ENCODE measurements around the gene ATAD1.
"Not testable (repeated sequence)": the region's sequence is repeated elsewhere in the genome, so short reads cannot be mapped to it uniquely, and the experiment has no call there.

The ATAD1 gene

GRCh38 chr10:87817609-87818504 is at the start of gene ATAD1:
ATAD1 (minus strand) TSS chr10:87818226; CDS start chr10:87814599, 3,627 bp downstream.
- FAIRE-seq, result peak; percentile 99
- peak; percentile 75 for DNase-seq (ENCODE audit: extremely low spot score, insufficient read length, low read depth)

- no peak for FAIRE-seq
Observed at GRCh38 chr10:87867453-87867852, 49.4 kb upstream of the ATAD1 start.

GRCh38 chr10:87866412-87866974 is 48.5 kb upstream of the ATAD1 start:
- FAIRE-seq, result no peak

More at GRCh38 chr10:87867453-87867852, 49.4 kb upstream of the ATAD1 start:
- no peak for DNase-seq (ENCODE audit: extremely low spot score, insufficient read length, low read depth)

DNA sequence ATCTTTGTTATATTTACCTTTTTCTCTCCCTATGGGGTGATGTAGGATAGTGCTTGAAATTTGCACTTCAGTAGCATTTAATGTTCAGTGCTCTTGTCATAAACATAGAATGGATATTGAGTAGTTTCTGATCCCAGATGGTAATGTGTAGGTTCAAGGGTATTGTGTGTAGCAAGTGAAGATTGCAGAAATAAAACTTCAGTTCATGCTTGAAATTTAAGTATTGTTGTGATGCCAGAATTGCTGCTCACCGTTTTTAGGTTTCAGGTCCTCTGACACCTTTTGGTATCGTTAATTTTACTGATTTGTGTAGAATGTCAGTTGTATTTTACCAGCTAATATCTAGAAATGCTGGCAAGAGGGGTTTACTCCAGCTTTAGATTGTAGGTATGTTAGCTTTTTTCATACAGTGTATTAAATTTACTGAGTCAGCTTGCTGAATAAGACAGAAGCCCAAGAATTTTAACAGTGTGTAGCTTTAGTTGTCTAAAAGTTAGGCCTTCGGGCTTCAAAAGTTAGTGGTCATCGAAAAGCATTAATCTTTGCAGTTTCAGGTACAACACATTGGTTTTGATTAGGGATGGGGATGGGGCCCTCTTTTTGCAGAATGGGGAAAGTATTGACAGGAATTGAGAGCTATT is 47.3 kb upstream of the ATAD1 start:
- FAIRE-seq (peak; percentile 26), DNase-seq (ENCODE audit: extremely low spot score, insufficient read length, low read depth) (no peak)

More at GRCh38 chr10:87866412-87866974, 48.5 kb upstream of the ATAD1 start:
- no peak for DNase-seq (ENCODE audit: extremely low spot score, insufficient read length, low read depth)

GRCh38 chr10:87864496-87865059 is 46.6 kb upstream of the ATAD1 start:
- DNase-seq (ENCODE audit: extremely low spot score, insufficient read length, low read depth), result no peak
- FAIRE-seq, result no peak

DNA sequence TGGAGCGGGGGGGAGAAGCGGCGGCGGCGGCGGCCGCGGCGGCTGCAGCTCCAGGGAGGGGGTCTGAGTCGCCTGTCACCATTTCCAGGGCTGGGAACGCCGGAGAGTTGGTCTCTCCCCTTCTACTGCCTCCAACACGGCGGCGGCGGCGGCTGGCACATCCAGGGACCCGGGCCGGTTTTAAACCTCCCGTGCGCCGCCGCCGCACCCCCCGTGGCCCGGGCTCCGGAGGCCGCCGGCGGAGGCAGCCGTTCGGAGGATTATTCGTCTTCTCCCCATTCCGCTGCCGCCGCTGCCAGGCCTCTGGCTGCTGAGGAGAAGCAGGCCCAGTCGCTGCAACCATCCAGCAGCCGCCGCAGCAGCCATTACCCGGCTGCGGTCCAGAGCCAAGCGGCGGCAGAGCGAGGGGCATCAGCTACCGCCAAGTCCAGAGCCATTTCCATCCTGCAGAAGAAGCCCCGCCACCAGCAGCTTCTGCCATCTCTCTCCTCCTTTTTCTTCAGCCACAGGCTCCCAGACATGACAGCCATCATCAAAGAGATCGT is 46.0 kb upstream of the ATAD1 start:
- FAIRE-seq, result peak; percentile 26
- not testable (repeated sequence) for DNase-seq (ENCODE audit: extremely low spot score, insufficient read length, low read depth)

DNA sequence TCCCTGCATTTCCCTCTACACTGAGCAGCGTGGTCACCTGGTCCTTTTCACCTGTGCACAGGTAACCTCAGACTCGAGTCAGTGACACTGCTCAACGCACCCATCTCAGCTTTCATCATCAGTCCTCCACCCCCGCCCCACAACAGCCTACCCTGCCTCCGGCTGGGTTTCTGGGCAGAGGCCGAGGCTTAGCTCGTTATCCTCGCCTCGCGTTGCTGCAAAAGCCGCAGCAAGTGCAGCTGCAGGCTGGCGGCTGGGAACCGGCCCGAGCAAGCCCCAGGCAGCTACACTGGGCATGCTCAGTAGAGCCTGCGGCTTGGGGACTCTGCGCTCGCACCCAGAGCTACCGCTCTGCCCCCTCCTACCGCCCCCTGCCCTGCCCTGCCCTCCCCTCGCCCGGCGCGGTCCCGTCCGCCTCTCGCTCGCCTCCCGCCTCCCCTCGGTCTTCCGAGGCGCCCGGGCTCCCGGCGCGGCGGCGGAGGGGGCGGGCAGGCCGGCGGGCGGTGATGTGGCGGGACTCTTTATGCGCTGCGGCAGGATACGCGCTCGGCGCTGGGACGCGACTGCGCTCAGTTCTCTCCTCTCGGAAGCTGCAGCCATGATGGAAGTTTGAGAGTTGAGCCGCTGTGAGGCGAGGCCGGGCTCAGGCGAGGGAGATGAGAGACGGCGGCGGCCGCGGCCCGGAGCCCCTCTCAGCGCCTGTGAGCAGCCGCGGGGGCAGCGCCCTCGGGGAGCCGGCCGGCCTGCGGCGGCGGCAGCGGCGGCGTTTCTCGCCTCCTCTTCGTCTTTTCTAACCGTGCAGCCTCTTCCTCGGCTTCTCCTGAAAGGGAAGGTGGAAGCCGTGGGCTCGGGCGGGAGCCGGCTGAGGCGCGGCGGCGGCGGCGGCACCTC is 45.3 kb upstream of the ATAD1 start, which contains the start of the genes KLLN and PTEN:
Gene KLLN (minus strand): TSS at position 481 of the 891 bp plus-strand sequence. CDS start 1,046 bp downstream, outside the sequence.
Gene PTEN (plus strand): TSS at position 573 of the 891 bp plus-strand sequence. CDS start 845 bp downstream, outside the sequence.
- FAIRE-seq, result peak; percentile 75
- DNase-seq (ENCODE audit: extremely low spot score, insufficient read length, low read depth), result peak; percentile 66

- DNase-seq (ENCODE audit: extremely low spot score, insufficient read length, low read depth) (no peak), FAIRE-seq (no peak)
Observed at GRCh38 chr10:87862679-87863052, 44.6 kb upstream of the ATAD1 start.

- peak; percentile 94 for FAIRE-seq
Observed at GRCh38 chr10:87861953-87862678, 44.1 kb upstream of the ATAD1 start.

GRCh38 chr10:87861566-87861952 is 43.5 kb upstream of the ATAD1 start:
- no peak for DNase-seq (ENCODE audit: extremely low spot score, insufficient read length, low read depth)
- FAIRE-seq, result peak; percentile 58

More at GRCh38 chr10:87861953-87862678, 44.1 kb upstream of the ATAD1 start:
- peak; percentile 75 for DNase-seq (ENCODE audit: extremely low spot score, insufficient read length, low read depth)

GRCh38 chr10:87860816-87861403 is 42.9 kb upstream of the ATAD1 start:
- DNase-seq (ENCODE audit: extremely low spot score, insufficient read length, low read depth) (no peak), FAIRE-seq (no peak)

DNA sequence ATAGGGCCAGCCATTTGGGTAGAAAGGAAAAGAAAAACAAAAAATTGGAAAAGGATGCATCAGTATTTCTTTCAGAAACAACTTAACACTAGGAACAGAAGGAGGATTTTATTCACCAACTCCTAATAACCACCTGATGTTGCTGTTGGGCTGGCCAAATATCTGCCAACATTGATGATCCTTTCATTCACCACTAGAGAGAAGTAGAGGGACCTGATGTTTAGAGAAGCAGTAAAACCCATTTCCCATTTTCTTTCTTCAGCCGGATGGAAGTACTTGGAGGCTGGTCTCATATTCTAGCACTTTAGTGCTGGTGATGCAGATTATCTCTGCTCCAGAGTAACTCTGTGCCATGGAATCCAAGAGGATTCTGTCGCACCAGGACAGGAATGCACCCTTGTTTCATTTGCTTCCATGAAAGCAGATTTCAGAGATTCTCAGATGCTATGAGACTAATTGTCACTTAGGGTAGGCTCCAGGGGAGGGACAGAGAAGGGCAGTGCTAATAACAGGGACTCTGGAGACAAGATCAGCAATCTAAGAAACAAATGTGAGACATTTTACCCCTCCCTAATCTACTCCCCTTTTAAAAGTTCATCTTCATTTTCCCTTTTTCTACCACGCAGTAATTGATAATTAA is 42.2 kb upstream of the ATAD1 start:
- DNase-seq (ENCODE audit: extremely low spot score, insufficient read length, low read depth), result no peak
- FAIRE-seq, result peak; percentile 72

DNA sequence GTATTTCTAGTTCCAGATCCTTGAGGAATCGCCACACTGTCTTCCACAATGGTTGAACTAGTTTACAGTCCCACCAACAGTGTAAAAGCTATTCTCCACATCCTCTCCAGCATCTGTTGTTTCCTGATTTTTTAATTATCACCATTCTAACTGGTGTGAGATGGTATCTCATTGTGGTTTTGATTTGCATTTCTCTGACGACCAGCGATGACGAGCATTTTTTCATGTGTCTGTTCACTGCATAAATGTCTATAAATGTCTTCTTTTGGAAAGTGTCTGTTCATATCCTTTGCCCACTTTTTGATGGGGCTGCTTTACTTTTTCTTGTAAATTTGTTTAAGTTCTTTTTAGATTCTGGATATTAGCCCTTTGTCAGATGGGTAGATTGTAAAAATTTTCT is 37.6 kb upstream of the ATAD1 start:
- not testable (repeated sequence) for FAIRE-seq; DNase-seq (ENCODE audit: extremely low spot score, insufficient read length, low read depth)

GRCh38 chr10:87855247-87855646 is 37.2 kb upstream of the ATAD1 start:
- FAIRE-seq; DNase-seq (ENCODE audit: extremely low spot score, insufficient read length, low read depth): not testable (repeated sequence)

GRCh38 chr10:87852089-87852488 is 34.1 kb upstream of the ATAD1 start:
- DNase-seq (ENCODE audit: extremely low spot score, insufficient read length, low read depth), result no peak
- no peak for FAIRE-seq

DNA sequence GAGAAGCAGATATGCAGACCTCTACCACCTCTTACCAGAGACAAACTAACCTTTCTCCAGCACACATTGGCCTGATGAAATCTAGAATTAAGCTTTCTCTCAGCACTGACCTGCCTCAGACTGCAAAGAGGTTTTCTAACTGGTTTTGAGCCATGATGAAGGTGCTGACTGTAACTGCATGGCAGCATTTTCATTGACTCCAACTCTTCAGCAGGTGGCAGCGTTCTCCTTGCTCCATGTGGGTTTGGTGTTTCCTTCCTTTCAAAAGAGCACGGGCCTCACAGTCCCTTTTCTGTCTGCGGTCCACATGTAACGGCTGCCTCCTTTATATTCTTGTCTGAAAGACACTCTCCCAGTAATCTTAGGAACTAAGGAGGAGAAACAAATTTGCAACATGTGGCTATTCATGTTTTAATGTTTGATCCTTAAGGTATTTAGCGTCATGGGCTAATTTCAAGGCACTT is 32.7 kb upstream of the ATAD1 start:
- DNase-seq (ENCODE audit: extremely low spot score, insufficient read length, low read depth) (no peak), FAIRE-seq (peak; percentile 85)

DNA sequence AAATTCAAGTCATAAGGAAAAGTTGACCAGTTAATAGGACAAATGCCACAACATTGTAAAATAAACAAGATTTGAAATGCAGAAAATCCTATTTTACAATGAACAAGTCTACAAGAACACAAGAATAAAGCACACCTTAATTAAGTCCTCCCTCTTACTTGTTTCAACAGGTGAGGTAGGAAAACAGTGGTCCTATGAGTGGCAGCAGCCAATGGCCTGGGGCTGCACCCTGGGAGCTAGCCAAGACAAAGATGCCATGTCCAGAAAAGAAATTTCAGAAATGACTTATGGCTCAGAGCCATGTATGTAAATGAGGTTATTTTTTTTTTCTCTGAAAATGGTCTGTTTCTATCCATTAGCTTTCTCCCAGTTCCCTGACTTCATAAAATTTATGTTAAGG is 31.0 kb upstream of the ATAD1 start:
- DNase-seq (ENCODE audit: extremely low spot score, insufficient read length, low read depth) (no peak), FAIRE-seq (no peak)
